Effector CD8-positive, alpha-beta T cell (primary cell): Measurements from ENCODE around the gene PTPRF.

Experiments used
- DNase-seq: peaks from one replicate; lab custom pipeline; 2025; lab: John Stamatoyannopoulos, UW

Gene PTPRF

GRCh38 chr1:43512681-43513080 lies 18.0 kb upstream of the PTPRF start:
- no peak for DNase-seq

GRCh38 chr1:43513471-43514173 lies 17.1 kb upstream of the PTPRF start:
- DNase-seq = no peak

- no peak for DNase-seq
These were observed 11.6 kb upstream of the PTPRF start for GRCh38 chr1:43518935-43519686.

- no peak for DNase-seq
These were observed 10.4 kb upstream of the PTPRF start for GRCh38 chr1:43520100-43520778.

- no peak for DNase-seq
These were observed 9.6 kb upstream of the PTPRF start for GRCh38 chr1:43521078-43521477.

- DNase-seq = no peak
These were observed 8.9 kb upstream of the PTPRF start for GRCh38 chr1:43521756-43522155.

GRCh38 chr1:43522431-43522775 lies 8.3 kb upstream of the PTPRF start:
- no peak for DNase-seq

GRCh38 chr1:43522776-43523480 lies 7.8 kb upstream of the PTPRF start:
- DNase-seq = no peak

- DNase-seq = no peak
These were observed 5.9 kb upstream of the PTPRF start for GRCh38 chr1:43524804-43525203.

GRCh38 chr1:43526002-43526401 lies 4.7 kb upstream of the PTPRF start:
- DNase-seq = no peak

GRCh38 chr1:43527111-43527878 lies 3.4 kb upstream of the PTPRF start:
- no peak for DNase-seq

- DNase-seq = peak; percentile 75
These were observed 1.4 kb upstream of the PTPRF start for GRCh38 chr1:43529206-43529731.

- peak; percentile 6 for DNase-seq
These were observed 623 bp downstream of the PTPRF start for GRCh38 chr1:43531107-43531905.

GRCh38 chr1:43531906-43532584 lies 1.4 kb downstream of the PTPRF start:
- DNase-seq = no peak

- no peak for DNase-seq
These were observed 2.0 kb downstream of the PTPRF start for GRCh38 chr1:43532716-43533115.

GRCh38 chr1:43533584-43533983 lies 2.9 kb downstream of the PTPRF start:
- no peak for DNase-seq

- no peak for DNase-seq
These were observed 3.6 kb downstream of the PTPRF start for GRCh38 chr1:43534256-43534655.

- no peak for DNase-seq
These were observed 5.6 kb downstream of the PTPRF start for GRCh38 chr1:43536196-43536863.

GRCh38 chr1:43536864-43537358 lies 6.2 kb downstream of the PTPRF start:
- DNase-seq = no peak
